Medulla oblongata (tissue), 1 donor: ENCODE measurements around the gene BCOR.

ENCODE experiments used
- DNase-seq: peaks from one replicate; pipeline ENCODE4 v3.0.0-alpha.2; 2015; ENCODE audit errors: extremely low spot score

The BCOR gene

GRCh38 chrX:40019541-40019940, 78.2 kb downstream of the BCOR start:
- DNase-seq: no peak

- no peak for DNase-seq
Measured at GRCh38 chrX:40018041-40018440, 79.7 kb downstream of the BCOR start.

- no peak for DNase-seq
Measured at GRCh38 chrX:40016749-40017148, 81.0 kb downstream of the BCOR start.

GRCh38 chrX:40015693-40016092, 82.1 kb downstream of the BCOR start:
- DNase-seq: no peak

GRCh38 chrX:40013266-40014195, 84.2 kb downstream of the BCOR start:
- DNase-seq: peak; percentile 13

- DNase-seq: peak; percentile 6
Measured at GRCh38 chrX:40012868-40013265, 84.9 kb downstream of the BCOR start.

GRCh38 chrX:40012039-40012867, 85.5 kb downstream of the BCOR start:
- no peak for DNase-seq

- no peak for DNase-seq
Measured at GRCh38 chrX:40011322-40012038, 86.3 kb downstream of the BCOR start.

- no peak for DNase-seq
Measured at GRCh38 chrX:40010550-40011321, 87.0 kb downstream of the BCOR start.

- DNase-seq: no peak
Measured at GRCh38 chrX:40009890-40010289, 87.9 kb downstream of the BCOR start.

GRCh38 chrX:40009462-40009851, 88.3 kb downstream of the BCOR start:
- DNase-seq: no peak

- DNase-seq: peak; percentile 2
Measured at GRCh38 chrX:40008791-40009461, 88.8 kb downstream of the BCOR start.

GRCh38 chrX:40007756-40008705, 89.7 kb downstream of the BCOR start:
- no peak for DNase-seq

- no peak for DNase-seq
Measured at GRCh38 chrX:40007131-40007755, 90.5 kb downstream of the BCOR start.

GRCh38 chrX:40006106-40007017, 91.4 kb downstream of the BCOR start:
- no peak for DNase-seq

GRCh38 chrX:40005292-40006011, 92.3 kb downstream of the BCOR start:
- DNase-seq: no peak

GRCh38 chrX:40004921-40005291, 92.9 kb downstream of the BCOR start:
- no peak for DNase-seq

GRCh38 chrX:40004246-40004535, 93.6 kb downstream of the BCOR start:
- DNase-seq: no peak
